SU-DHL-6 (cell line): ENCODE data around the gene REPS1.
"Not testable (repeated sequence)": the region's sequence is repeated elsewhere in the genome, so short reads cannot be mapped to it uniquely, and the experiment has no call there.

Source experiments
- CTCF ChIP-seq: fragments of 200-600 bp; sonication (generic); IDR thresholded peaks from one replicate; pipeline ENCODE4 v1.5.1; 2017; ENCODE audit warnings: antibody characterized with exemption, mild to moderate bottlenecking, low read length, moderate library complexity; ENCODE audit not compliant: insufficient read depth, poor library complexity, severe bottlenecking
- EZH2phosphoT487 ChIP-seq: fragments of 200-600 bp; sonication (generic), shearing (Covaris generic); conservative IDR thresholded peaks from 2 replicates; pipeline ENCODE4 v1.6.1; 2018; ENCODE audit warnings: mild to moderate bottlenecking, antibody characterized with exemption, low read length, moderate library complexity, mixed read lengths

GRCh38 chr6:138993410-138993809 lies 5.4 kb upstream of the REPS1 start:
- TF ChIP-seq CTCF, EZH2phosphoT487: not testable (repeated sequence)
